ENCODE measurements around the gene TRIO.

Gene TRIO

DNA sequence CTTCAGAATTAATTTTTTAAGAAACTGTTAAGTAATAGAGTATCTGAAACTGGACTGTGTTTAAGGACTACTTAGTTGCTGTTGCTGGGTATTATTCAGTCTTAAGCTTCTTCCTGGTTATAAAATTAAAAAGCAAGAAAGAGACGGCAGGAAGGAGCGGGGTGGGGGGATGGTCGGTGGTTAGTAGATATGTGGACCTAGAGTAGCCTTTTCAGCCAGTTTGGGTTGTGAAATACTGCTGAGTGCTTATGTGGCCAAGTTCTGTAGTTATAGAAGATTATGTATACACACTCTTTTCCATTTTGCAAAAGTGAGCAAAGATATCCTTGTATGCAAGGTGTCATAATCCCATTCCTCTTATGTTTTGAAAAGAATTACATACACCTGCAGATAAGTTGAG is 28.5 kb downstream of the TRIO start:
- Histone ChIP-seq H3K36me3 (ENCODE audit: control insufficient read depth, insufficient read depth, low read length) (no peaks in the 10 kb centered on the region), H3K4me3 (ENCODE audit: low read depth, low read length) (no peak overlapping the region), H2AFZ (no peak overlapping the region), H3K9me3 (ENCODE audit: control insufficient read depth, low read length) (no peaks in the 10 kb centered on the region), H3K4me1 (no peaks in the 10 kb centered on the region), H3K4me2 (ENCODE audit: low read length) (no peak overlapping the region), H3K79me2 (peaks cover 37% of the 10 kb centered on the region), H3K27me3 (ENCODE audit: control insufficient read depth, insufficient read depth, low read length) (no peaks in the 10 kb centered on the region), H3K9ac (no peak overlapping the region), H3K27ac (no peak overlapping the region)
- TF ChIP-seq, protein P1, sequence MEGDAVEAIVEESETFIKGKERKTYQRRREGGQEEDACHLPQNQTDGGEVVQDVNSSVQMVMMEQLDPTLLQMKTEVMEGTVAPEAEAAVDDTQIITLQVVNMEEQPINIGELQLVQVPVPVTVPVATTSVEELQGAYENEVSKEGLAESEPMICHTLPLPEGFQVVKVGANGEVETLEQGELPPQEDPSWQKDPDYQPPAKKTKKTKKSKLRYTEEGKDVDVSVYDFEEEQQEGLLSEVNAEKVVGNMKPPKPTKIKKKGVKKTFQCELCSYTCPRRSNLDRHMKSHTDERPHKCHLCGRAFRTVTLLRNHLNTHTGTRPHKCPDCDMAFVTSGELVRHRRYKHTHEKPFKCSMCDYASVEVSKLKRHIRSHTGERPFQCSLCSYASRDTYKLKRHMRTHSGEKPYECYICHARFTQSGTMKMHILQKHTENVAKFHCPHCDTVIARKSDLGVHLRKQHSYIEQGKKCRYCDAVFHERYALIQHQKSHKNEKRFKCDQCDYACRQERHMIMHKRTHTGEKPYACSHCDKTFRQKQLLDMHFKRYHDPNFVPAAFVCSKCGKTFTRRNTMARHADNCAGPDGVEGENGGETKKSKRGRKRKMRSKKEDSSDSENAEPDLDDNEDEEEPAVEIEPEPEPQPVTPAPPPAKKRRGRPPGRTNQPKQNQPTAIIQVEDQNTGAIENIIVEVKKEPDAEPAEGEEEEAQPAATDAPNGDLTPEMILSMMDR (IDR thresholded peaks at IDR 0.05): no peak

DNA sequence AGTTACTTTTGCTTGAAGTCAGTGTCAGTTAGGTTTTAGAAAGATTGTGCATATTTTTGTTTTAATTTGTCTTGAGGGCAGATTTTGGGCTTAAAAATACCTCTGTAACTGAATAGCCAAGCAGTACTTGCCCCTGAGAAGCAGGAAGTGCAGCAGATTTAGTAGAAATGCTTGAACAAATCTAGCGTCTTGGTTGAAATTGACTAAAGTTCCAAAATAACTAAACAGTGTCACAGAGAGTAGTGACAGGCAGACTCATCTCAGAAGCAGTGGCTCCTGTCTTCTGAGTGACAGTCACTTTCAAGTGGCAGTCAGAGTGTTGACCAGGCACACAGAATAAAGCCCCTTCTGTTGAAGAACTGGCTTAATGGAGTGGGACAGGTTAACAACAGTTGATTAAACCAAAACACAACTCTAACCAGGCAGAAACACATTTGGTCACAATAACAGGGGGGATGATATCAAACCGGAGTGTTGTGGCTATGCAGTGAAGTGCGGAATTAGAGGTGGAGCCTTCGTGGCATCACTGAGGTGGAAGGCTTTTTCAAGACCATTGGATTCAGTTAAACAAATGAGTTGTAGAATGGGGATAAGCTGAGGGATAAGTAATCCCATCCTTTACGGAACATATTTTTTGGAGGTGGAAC is 29.1 kb downstream of the TRIO start:
- TF ChIP-seq, protein P1 (IDR thresholded peaks at IDR 0.05): no peak
- Histone ChIP-seq H3K9ac (no peak overlapping the region), H3K27me3 (ENCODE audit: control insufficient read depth, insufficient read depth, low read length) (no peaks in the 10 kb centered on the region), H3K27ac (no peak overlapping the region), H2AFZ (no peak overlapping the region), H3K9me3 (ENCODE audit: control insufficient read depth, low read length) (no peaks in the 10 kb centered on the region), H3K4me2 (ENCODE audit: low read length) (no peak overlapping the region), H3K4me1 (no peaks in the 10 kb centered on the region), H3K79me2 (peaks cover 37% of the 10 kb centered on the region), H3K36me3 (ENCODE audit: control insufficient read depth, insufficient read depth, low read length) (no peaks in the 10 kb centered on the region), H3K4me3 (ENCODE audit: low read depth, low read length) (no peak overlapping the region)

DNA sequence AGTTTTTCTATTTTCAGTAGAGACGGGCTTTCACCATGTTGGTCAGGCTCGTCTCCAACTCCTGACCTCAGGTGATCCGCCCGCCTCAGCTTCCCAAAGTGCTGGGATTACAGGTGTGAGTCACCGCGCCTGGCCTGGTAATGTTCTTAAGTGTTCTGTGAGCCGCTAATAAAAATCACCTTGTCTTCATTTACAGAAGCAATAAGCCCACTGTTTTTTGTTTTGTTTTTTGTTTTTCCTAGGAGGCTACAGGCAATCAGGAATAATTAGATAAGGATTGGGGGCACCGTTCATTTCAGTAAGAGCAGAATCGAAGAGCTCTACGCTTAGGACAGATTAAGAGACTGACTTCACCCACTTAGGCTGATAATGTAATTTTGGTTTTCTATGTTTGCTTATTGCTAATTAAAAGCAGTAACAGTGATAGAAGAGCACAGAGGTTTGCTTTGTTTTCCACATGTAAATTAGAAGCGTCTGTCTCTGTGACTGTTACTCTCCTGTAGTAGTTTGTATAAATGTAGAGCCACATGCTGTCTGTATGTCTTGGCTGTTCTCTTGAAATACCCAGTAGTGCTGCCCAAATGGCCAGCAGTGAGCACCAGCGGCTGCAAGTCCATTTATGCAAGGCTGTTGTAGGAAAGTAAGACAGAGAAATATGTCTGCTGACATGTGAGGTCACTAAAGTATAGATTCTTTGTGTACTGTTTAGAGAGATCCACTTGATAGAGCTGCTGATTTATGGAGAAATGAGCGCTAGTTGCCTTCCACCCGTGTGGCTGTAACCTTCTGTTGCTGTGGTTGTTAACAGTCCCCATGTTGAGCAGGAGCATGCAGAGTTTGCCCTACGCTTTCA is 30.5 kb downstream of the TRIO start:
- Histone ChIP-seq H3K79me2 (peaks cover 40% of the 10 kb centered on the region), H3K36me3 (ENCODE audit: control insufficient read depth, insufficient read depth, low read length) (no peaks in the 10 kb centered on the region), H3K4me1 (no peaks in the 10 kb centered on the region), H3K27me3 (ENCODE audit: control insufficient read depth, insufficient read depth, low read length) (no peaks in the 10 kb centered on the region), H3K9ac (no peak overlapping the region), H2AFZ (no peak overlapping the region), H3K4me2 (ENCODE audit: low read length) (no peak overlapping the region), H3K9me3 (ENCODE audit: control insufficient read depth, low read length) (no peaks in the 10 kb centered on the region), H3K27ac (no peak overlapping the region), H3K4me3 (ENCODE audit: low read depth, low read length) (no peak overlapping the region)
- TF ChIP-seq, protein P1 (IDR thresholded peaks at IDR 0.05): no peak

DNA sequence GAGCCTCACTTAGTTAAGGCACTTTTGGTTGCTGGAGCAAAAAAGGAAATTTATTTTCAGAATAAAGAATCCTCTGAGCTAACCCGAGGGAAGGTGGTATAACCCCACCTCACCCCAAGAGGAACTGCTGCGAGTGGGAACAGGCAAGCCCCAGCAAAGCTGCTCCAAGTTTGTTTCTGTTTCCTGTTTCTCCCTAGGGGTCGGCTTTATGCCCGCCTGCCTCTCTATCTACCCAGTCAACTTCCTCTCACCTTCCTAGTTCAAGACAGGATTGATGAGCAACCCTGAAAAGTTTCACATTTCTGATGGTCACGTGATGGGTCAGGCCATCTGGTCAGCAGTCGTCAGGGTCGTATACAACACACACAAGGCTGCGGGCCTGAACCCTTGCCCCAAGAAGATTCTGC is 31.1 kb downstream of the TRIO start:
- no peaks in the 10 kb centered on the region for H3K27me3 ChIP-seq (ENCODE audit: control insufficient read depth, insufficient read depth, low read length)
- TF ChIP-seq, protein P1 (IDR thresholded peaks at IDR 0.05): no peak
- no peaks in the 10 kb centered on the region for H3K4me1 ChIP-seq
- no peak overlapping the region for H2AFZ ChIP-seq
- H3K4me2 ChIP-seq (ENCODE audit: low read length): no peak overlapping the region
- H3K4me3 ChIP-seq (ENCODE audit: low read depth, low read length): no peak overlapping the region
- H3K9ac ChIP-seq: no peak overlapping the region
- H3K27ac ChIP-seq: no peak overlapping the region
- H3K79me2 ChIP-seq: peaks cover 42% of the 10 kb centered on the region
- no peaks in the 10 kb centered on the region for H3K9me3 ChIP-seq (ENCODE audit: control insufficient read depth, low read length)
- H3K36me3 ChIP-seq (ENCODE audit: control insufficient read depth, insufficient read depth, low read length): no peaks in the 10 kb centered on the region
